ENCODE results near the gene ABTB2.

The ABTB2 gene

GRCh38 chr11:34359548-34359891 lies 1.7 kb upstream of the ABTB2 start:
- no peak for DNase-seq

- peak; percentile 78 for DNase-seq
Observed at GRCh38 chr11:34358728-34359547, 1.1 kb upstream of the ABTB2 start.

DNA sequence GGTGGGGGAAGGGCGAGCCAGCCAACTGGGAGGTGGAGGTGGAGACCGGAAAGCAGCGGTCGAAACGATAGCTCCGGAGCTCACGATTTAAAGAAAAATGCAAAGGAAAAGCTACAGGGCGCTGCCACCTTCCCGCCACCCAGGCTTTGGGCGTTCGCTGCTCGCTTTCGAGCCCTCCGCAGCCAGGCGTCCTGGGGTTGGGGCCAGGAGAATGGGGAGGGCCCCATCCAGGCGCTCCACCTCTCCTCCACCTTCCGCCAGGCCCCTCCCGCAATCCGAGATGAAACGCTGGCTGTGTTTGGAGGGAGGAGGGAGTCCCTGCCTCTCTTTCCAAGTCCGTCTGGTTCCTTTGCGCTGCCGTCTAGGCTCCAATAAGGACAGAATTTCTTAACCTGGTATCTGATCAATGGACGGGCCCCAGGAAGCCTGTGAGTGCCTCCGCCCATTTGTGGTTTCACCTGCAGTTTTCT lies 483 bp upstream of the ABTB2 start:
- DNase-seq: peak; percentile 25

GRCh38 chr11:34356913-34357700 lies 703 bp downstream of the ABTB2 start:
- DNase-seq: peak; percentile 54

GRCh38 chr11:34356576-34356912 lies 1.3 kb downstream of the ABTB2 start:
- DNase-seq: peak; percentile 23

- peak; percentile 29 for DNase-seq
Observed at GRCh38 chr11:34356130-34356529, 1.7 kb downstream of the ABTB2 start.

DNA sequence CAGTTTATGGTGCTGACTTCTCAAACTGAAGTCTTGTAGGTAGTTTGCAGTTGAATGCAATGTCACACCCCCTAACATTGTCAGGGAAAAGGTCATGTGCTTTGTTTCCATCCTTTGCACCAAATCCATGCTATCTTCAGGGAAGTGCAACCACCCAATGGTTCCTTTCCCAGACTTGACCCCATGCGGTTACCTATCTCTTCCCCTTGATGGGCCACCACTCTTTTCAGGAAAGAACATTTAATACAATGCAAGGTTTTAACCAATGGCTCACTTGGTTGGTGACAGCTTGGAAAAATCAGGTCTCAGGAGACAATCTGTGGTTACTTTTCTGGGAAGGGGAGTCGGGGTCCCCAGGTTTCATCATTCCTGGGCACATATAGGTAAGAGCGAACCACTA lies 2.1 kb downstream of the ABTB2 start:
- no peak for DNase-seq

DNA sequence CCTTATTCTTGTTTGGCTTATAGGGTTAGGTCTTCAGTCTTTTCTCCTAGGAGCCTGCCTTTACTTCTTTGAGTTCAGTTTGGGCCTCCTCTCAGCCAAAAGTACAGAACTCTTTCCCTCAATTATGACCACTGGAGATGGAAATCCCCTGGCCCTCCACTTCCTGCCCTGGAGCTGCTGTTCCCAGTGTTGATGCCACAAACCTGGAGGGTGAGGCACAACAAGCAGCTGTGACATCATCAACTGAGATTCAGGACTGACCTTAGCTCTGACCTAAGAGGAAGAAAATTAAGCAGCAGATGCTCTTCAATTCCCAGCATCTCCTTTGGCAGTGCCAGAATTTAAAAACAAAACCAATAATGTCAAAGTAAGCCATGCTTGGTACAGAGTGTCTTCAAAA lies 3.0 kb downstream of the ABTB2 start:
- DNase-seq: peak; percentile 73

- no peak for DNase-seq
Observed at GRCh38 chr11:34353881-34354280, 3.9 kb downstream of the ABTB2 start.

DNA sequence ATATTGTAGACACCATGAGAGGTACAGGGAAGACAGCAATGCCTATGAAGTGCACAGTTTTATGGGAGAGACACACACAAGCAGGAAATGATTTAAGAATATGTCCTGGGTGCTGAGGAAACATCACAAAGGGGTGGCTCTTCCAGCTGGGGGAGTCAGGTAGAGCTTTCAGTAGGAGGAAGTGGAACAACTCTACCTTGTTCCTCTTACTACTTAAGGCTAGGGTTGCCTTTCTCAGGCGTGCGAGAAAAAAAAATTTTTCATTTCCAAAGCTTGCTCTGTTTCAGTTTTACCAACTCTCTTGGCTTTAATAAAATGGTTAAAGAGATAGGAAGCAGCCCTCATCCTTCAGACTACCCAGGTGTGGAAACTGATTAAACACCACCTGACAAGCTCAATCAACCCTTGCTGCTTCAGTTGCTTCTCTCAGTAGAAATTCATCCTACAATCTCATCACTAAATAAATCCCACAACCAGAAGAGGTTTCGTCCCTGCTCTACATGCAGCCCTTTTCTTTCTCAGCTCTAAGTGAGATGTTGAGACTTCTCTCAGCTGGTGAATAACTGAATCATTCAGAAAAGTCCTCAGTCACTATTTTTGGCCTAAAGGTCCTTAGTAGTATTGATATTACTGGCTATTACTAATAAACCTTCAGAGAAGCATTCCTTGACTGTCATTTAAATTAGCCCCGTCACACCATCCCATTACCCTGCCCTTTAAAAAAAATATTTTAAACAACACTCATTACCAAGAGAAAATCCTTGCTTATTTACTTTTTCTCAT lies 5.9 kb downstream of the ABTB2 start:
- no peak for DNase-seq

DNA sequence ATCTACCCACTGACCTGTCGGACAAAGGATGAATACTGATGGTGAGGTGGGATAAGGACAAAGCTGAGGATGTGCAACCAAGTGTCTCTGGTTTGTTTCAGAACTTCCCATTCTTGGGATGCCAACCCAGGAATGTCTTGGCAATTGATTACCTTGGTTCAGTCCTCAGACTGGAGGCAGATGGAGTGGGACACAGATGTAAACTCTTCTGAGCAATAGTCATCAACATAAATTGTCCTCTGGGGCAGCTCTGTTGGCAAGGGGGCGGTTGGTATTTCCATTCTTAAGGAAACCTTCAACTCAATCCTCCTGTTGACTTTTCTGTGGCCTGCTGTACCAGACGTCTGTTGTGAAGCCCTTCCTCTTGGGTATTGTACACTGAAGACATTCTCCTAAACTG lies 6.8 kb downstream of the ABTB2 start:
- no peak for DNase-seq

DNA sequence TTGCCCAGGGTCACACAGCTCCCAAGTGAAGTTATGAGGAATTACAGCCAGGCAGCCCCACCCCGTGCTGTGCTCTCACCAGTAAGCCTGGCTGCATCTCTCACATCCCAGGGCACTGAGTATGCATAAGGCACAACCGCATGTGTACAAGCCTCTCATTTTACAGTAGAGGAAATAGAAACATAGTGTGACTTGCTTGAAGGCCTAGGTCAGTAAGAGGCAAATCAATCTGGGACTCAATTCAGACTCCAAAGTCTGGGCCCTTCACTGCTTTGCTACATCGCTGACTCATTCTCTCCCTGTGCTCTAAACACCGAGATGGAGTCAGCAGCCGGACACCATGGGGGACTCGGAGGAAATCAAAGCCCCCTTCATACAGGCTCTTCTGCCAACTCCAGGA lies 7.9 kb downstream of the ABTB2 start:
- DNase-seq: no peak

- DNase-seq: no peak
Observed at GRCh38 chr11:34348919-34349318, 8.9 kb downstream of the ABTB2 start.

- no peak for DNase-seq
Observed at GRCh38 chr11:34348096-34348495, 9.7 kb downstream of the ABTB2 start.

GRCh38 chr11:34346551-34346950 lies 11.3 kb downstream of the ABTB2 start:
- no peak for DNase-seq

DNA sequence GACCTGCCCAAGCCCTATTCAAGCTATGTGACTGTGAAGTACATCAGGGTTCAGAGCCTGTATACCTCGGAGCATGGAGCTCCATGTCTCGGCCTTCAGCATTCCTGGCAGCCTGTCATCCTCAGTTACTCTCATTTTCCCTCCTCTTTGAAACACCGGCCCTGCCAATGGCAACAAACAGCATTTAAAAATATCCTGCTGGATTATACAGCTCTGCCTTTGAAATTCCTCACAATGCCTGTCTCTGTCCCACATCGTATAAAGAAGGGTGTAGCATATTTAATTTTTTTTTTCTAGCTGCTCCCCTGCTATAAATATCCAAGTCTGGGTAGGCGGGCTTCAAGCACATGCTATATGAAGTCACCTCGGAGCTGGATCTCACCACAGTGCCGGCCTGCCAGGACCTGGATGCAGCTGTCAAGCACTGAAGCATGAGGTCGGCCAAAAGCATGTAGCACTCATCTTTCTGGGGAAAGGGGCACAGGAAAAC lies 11.8 kb downstream of the ABTB2 start:
- no peak for DNase-seq

DNA sequence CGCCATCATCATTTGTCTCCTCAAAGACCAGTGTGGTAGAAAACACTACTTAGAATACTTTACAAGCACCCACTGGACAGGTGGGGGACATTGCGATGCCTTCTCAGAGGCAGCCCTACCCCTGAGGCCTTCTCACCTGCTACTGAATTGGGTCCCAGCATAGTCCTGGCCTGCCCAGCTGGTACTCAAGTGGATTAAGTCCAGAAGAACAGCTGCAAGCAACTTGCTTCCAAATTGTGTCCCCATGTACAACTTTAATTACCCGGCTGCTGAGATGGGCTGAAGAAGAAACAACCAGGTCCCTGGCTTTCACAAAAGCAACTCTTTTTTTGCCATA lies 12.3 kb downstream of the ABTB2 start:
- DNase-seq: no peak

GRCh38 chr11:34344768-34345539 lies 12.9 kb downstream of the ABTB2 start:
- no peak for DNase-seq

GRCh38 chr11:34344410-34344767 lies 13.4 kb downstream of the ABTB2 start:
- no peak for DNase-seq

DNA sequence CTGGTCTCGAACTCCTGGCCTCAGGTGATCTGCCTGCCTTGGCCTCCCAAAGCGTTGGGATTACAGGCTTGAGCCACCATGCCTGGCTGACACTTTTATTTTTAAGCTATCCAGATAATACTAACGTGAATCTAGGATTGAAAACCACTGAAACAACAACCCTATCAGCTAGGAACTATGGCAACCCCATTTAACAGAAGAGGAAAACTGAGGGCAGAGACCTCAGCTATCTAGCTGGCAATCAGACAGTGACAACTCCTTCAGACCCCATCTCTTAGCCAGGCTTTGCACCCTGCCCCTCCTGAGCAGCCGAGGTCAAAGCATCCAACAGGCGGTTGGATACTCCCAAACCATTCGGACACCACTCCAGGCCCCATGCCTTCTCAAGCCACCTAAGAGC lies 14.1 kb downstream of the ABTB2 start:
- DNase-seq: no peak

DNA sequence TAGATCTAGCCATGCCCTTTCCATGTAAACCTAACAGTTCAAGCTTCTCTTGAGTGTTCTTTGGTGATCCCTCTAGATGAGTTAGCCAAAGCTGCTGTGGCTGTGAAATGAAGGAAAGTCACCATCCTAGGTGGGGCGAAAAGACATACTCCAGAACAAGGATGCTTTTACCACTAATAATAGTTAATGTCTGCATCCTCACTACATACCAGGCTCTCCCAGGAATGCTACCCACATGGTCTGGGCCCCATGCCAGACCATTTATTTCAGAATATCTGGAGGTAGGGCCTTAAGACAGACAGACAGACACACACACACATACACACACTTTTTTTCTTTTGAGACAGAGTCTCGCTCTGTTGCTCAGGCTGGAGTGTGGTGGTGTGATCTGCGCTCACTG lies 14.7 kb downstream of the ABTB2 start:
- DNase-seq: no peak

DNA sequence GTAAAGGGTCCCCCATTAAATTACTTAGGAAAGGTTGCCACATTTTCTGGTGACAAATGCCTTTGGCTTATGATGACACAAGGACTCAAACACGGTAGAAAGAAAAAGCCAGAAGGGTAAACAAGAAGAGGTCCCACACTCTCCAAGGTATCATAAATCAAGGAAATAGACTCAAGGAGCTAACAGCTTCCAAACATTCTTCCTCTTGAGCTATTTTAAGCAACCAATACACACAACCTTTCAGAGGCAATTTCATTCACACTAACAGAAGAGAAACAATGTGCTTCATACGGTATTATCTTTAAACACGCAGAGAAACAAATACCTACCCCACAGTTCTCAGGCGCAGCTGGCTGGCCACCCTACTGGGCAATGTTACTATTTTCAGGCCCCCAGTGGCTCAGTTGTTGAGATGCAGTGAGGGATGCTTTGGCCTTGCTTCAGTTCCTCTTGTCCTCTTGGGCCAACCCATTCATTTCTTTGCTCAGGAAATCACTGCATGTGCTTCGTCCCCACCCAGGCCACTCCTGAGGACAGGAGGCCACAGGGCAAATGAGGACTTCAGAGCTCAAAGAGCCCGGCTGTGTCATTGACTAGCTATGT lies 15.8 kb downstream of the ABTB2 start:
- DNase-seq: peak; percentile 16
